Measurements from ENCODE around the gene IL22RA1.

IL22RA1 gene

GRCh38 chr1:24118410-24119242, 24.3 kb downstream of the IL22RA1 start:
- in situ Hi-C loops (cut with HindIII; ENCODE audit: low sequenced_read_pairs): loop anchor here (5.0 kb wide), 1 partner anchor 36 kb away; no protein-coding TSS in a partner anchor

- in situ Hi-C loops (cut with HindIII; ENCODE audit: low sequenced_read_pairs): loop anchor here (5.0 kb wide), 1 partner anchor 36 kb away; no protein-coding TSS in a partner anchor
Measured at GRCh38 chr1:24117722-24118409, 25.1 kb downstream of the IL22RA1 start.

DNA sequence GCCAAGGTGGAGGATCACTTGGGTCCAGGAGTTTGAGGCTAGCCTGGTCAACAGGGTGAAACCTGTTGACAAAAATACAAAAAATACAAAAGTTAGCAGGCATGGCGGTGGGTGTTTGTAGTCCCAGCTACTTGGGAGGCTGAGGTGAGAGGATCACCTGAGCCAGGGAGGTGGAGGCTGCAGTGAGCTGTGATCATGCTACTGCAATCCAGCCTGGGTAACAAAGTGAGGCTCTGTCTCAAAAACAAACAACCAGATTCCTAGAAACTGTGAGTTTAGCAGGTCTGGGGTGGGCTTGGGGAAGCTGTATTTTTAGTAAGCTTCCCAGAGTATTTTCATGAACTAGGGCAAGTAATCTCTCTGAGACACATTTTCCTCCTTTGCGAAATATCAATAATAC, 25.8 kb downstream of the IL22RA1 start:
- in situ Hi-C loops (cut with HindIII; ENCODE audit: low sequenced_read_pairs): loop anchor here (5.0 kb wide), 1 partner anchor 35 kb away; no protein-coding TSS in a partner anchor

- in situ Hi-C loops (cut with HindIII; ENCODE audit: low sequenced_read_pairs): loop anchor here (5.0 kb wide), 1 partner anchor 32 kb away; no protein-coding TSS in a partner anchor
Measured at GRCh38 chr1:24114753-24115152, 28.2 kb downstream of the IL22RA1 start.

DNA sequence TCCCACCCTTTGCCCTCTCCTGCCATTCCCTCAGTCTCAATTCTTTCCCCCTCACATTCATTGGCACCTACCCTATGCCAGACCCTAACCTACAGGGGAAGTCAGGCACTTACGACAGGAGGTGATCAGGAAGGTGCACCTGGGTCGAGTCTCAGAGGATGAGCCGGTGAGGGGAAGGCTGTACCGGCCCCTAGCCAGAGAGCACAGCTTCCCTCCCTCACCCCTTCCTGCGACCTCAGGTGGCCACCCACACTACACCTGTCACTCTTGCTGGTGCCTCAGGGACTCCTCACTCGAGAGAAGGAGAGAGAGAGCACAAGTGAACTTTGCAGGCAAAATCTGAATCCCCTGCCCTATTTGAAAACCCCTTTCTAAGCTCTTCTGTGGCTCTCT, 29.3 kb downstream of the IL22RA1 start:
- in situ Hi-C loops (cut with HindIII; ENCODE audit: low sequenced_read_pairs): no loop called here

GRCh38 chr1:24111996-24112779, 30.8 kb downstream of the IL22RA1 start, which contains the start of gene MYOM3:
MYOM3 (minus strand) TSS chr1:24112135; CDS start chr1:24108636, 3,499 bp downstream.
- in situ Hi-C loops (cut with HindIII; ENCODE audit: low sequenced_read_pairs): no loop called here

DNA sequence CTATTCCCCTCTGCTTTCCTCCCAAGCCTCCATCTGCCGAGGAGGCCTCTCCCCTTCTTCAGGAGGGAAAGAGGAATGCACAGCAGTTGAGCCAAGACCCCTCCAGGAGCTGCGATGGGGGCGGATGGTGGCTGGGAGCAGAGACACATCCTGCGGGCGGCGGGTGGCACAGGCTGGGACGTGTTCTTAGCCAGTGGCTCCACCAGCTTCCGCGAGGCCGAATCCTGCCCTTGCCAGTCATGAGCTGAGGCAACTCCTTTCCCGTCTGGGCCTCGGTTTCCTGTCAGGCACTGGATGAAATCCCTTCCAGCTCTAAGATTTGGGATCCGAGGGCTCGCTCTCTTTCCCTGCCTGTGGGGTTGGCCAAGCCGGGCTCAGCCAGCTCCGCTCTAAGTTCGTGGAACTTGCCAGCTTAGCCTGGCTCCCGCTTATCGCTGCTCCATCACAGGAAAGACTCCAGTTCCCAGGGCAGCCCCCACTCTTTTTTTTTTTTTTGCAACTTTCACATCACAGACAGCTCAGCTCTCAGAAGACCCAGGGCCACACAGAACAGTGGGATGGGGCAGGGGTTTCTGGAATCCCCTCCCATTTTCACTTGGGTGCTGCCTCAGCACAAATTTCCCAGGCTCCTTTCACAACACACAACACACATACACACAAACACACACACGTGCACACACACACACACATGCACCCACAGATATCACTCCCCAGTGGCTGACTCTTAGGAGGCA, 31.5 kb downstream of the IL22RA1 start:
- in situ Hi-C loops (cut with HindIII; ENCODE audit: low sequenced_read_pairs): no loop called here

DNA sequence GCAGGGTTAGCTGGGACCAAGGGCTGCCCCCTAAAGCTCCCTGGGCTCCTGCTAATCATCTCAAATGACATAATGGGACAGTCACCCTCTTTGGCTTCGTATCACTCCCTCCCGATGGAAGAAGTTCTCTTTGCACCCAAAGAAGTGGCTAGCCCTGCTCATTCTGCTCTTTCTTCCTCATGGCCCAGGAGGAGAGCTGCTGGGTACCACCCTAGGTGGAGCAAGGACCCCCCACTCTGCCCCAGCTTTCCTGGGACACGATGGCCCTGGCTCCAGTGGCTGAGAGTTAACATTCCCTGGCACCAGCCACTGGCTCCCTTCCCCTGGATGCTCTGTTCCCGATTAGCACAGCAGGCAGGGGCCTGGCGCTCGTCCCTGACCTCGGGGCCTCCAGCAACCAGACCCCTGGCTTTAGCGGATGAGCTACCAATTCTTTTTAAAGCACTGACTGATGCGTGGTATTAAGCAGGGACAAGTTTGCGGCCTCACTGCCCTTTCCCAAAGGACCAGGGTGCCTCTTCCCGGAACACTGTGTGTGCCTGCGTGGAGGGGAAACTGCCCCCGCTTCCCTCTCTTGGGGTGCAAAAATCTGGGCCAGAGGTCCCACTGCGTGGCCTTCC, 32.2 kb downstream of the IL22RA1 start:
- in situ Hi-C loops (cut with HindIII; ENCODE audit: low sequenced_read_pairs): no loop called here

GRCh38 chr1:24109686-24110475, 33.1 kb downstream of the IL22RA1 start:
- in situ Hi-C loops (cut with HindIII; ENCODE audit: low sequenced_read_pairs): no loop called here

DNA sequence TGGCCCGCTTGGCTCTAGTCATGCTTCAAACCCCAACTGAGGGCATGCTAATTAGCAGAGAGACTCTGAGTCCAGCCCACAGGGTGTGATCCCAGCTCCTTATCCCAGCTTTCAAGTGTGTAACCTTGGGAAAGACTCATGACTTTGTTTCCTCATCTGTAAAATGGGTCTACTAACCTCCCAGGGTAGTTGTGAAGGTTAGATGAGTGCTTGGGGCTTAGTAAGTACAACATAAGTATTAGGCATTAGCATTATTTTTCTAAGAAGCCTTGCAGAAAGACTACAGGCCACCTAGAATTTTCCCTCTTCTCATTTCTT, 33.8 kb downstream of the IL22RA1 start:
- in situ Hi-C loops (cut with HindIII; ENCODE audit: low sequenced_read_pairs): no loop called here

- in situ Hi-C loops (cut with HindIII; ENCODE audit: low sequenced_read_pairs): no loop called here
Measured at GRCh38 chr1:24108334-24109165, 34.4 kb downstream of the IL22RA1 start.

- in situ Hi-C loops (cut with HindIII; ENCODE audit: low sequenced_read_pairs): no loop called here
Measured at GRCh38 chr1:24107462-24108138, 35.3 kb downstream of the IL22RA1 start.

DNA sequence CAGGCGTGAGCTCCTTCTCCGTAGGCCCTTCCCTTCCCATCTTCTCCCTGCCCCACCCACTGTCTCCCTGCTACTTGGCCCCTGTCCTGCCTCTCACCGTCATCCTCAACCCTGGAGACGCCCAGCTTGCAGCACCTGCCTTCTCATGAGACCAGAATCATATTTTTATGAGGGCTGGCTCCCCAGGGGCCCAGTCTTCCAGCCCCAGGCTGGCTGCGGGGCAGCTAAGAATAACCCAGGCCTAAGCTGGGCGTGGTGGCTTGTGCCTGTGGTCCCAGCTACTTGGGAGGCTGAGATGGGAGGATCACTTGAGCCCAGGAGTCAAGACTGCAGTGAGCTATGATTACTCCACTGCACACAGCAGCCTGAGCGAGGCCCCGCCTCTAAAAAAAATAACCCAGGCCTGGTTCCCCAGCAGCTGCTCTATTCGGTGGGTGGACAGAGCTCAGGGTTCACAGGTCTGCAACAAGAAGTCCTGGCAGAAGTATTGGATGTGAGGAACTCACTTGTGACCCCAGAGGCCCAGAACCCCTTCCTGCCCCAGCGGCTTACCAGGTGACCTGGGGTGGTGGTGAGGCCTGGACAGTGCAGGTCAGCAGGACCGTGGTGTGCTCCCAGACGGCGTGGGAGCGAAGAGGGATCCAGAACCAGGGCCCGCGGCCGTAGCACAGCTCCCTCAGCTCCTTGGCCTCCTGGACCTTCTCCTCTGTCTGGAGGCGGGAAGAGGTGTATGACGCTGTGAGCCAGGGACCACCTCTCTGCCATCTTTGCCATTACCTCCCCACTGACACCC, 37.4 kb downstream of the IL22RA1 start:
- in situ Hi-C loops (cut with HindIII; ENCODE audit: low sequenced_read_pairs): no loop called here

DNA sequence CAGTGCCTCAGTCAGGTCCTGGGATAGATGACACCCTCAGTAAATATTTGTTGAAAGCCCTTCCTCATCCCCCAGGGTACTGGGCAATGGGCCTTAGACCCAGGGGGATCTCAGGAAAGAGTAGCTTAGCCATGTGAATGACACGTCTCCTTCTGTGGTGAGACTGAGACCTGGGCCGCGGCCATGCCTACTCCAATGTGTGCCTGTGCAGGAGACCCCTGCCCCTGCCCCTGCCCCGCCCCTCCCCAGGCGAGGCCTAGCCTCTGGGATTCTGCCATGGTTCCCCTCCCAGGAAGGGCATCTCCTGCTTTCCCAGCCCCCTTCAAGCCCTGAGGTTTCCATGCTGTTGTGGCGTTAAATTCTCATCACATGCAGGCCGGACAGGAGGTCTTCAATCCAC, 38.1 kb downstream of the IL22RA1 start:
- in situ Hi-C loops (cut with HindIII; ENCODE audit: low sequenced_read_pairs): no loop called here

- in situ Hi-C loops (cut with HindIII; ENCODE audit: low sequenced_read_pairs): no loop called here
Measured at GRCh38 chr1:24103879-24104278, 39.1 kb downstream of the IL22RA1 start.

DNA sequence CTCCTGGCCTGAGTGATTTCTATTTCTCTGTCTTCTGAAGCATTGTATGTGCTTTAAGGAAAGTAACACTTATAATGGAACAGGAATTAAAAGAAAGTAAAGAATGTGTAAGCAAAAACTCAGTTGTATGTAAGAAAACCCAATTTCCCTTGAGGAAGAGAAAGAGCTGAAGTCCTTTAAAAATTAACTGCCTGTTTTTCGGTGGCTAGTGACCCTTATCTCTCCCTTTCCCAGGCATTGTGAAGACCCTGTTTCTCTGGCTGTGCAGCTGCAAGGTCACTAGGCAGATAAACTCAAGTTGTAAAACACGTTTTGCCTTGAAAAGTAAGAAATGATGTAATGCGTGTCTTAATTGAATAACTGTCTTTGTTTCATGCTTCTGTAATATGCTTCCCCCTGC, 39.5 kb downstream of the IL22RA1 start:
- in situ Hi-C loops (cut with HindIII; ENCODE audit: low sequenced_read_pairs): no loop called here

- in situ Hi-C loops (cut with HindIII; ENCODE audit: low sequenced_read_pairs): no loop called here
Measured at GRCh38 chr1:24102961-24103360, 40.0 kb downstream of the IL22RA1 start.
